H9 (cell line): ENCODE data around the gene RGS3. TPM values are rescaled to one million over a fixed set of nuclear protein-coding genes. Genes with fewer than 3 reads are reported as not detected.

Experiments used
- DNase-seq: peaks from one replicate; pipeline ENCODE4 v3.0.0-alpha.2; 2017
- H2AFZ ChIP-seq: one replicate; pipeline ENCODE4 v1.6.1; 2013; ENCODE audit warnings: mild to moderate bottlenecking, low read length, control low read depth, moderate library complexity
- H2AK5ac ChIP-seq: 2 replicates; pipeline ENCODE4 v1.6.1; 2013; ENCODE audit warnings: low read length, control low read depth, mixed read lengths; ENCODE audit not compliant: insufficient read length
- H2BK120ac ChIP-seq: one replicate; pipeline ENCODE4 v1.6.1; 2013; ENCODE audit warnings: low read depth, mild to moderate bottlenecking, low read length, control low read depth, inconsistent platforms; ENCODE audit not compliant: poor library complexity, severe bottlenecking
- H2BK12ac ChIP-seq: 2 replicates; pipeline ENCODE4 v1.6.1; 2013; ENCODE audit warnings: low read length, control low read depth, mixed read lengths, low read depth; ENCODE audit not compliant: insufficient read length
- H2BK15ac ChIP-seq: 2 replicates; pipeline ENCODE4 v1.6.1; 2013; ENCODE audit warnings: low read depth, low read length, control low read depth
- H2BK20ac ChIP-seq: one replicate; pipeline ENCODE4 v1.6.1; 2013; ENCODE audit warnings: low read depth, mild to moderate bottlenecking, low read length, control low read depth, inconsistent platforms; ENCODE audit not compliant: poor library complexity, severe bottlenecking
- H2BK5ac ChIP-seq: 2 replicates; pipeline ENCODE4 v1.6.1; 2013; ENCODE audit warnings: low read length, control low read depth, mixed read lengths; ENCODE audit not compliant: insufficient read length
- H3K14ac ChIP-seq: 2 replicates; pipeline ENCODE4 v1.6.1; 2013; ENCODE audit warnings: low read length, control low read depth; ENCODE audit not compliant: insufficient read depth
- H3K18ac ChIP-seq: 2 replicates; pipeline ENCODE4 v1.6.1; 2013; ENCODE audit warnings: low read depth, mild to moderate bottlenecking, mixed read lengths, low read length, control low read depth; ENCODE audit not compliant: insufficient read length
- H3K23ac ChIP-seq: 2 replicates; pipeline ENCODE4 v1.6.1; 2013; ENCODE audit warnings: low read length, control low read depth, mixed read lengths, low read depth; ENCODE audit not compliant: insufficient read length
- H3K23me2 ChIP-seq: 2 replicates; pipeline ENCODE4 v1.6.1; 2013; ENCODE audit warnings: low read depth, mild to moderate bottlenecking, mixed read lengths, low read length, control low read depth; ENCODE audit not compliant: insufficient read length, poor library complexity, severe bottlenecking
- H3K27ac ChIP-seq: 2 replicates; pipeline ENCODE4 v1.5.1; 2013; ENCODE audit warnings: low read length, control low read depth, mixed read lengths, low read depth; ENCODE audit not compliant: insufficient read length
- H3K27me3 ChIP-seq: 2 replicates; pipeline ENCODE4 v1.6.1; 2013; ENCODE audit warnings: low read length, control low read depth, inconsistent platforms; ENCODE audit not compliant: insufficient read depth
- H3K4ac ChIP-seq: 2 replicates; pipeline ENCODE4 v1.6.1; 2013; ENCODE audit warnings: low read depth, mild to moderate bottlenecking, control low read depth, inconsistent platforms, low read length, moderate library complexity
- H3K4me1 ChIP-seq: 2 replicates; pipeline ENCODE4 v1.6.1; 2013; ENCODE audit warnings: low read length, control low read depth, inconsistent platforms; ENCODE audit not compliant: insufficient read depth
- H3K4me2 ChIP-seq: 2 replicates; pipeline ENCODE4 v1.6.1; 2013; ENCODE audit warnings: low read length, control low read depth, mixed read lengths; ENCODE audit not compliant: insufficient read length, insufficient read depth
- H3K56ac ChIP-seq: 2 replicates; pipeline ENCODE4 v1.6.1; 2013; ENCODE audit warnings: low read depth, mild to moderate bottlenecking, mixed read lengths, low read length, control low read depth; ENCODE audit not compliant: insufficient read length
- H3K79me1 ChIP-seq: 2 replicates; pipeline ENCODE4 v1.6.1; 2013; ENCODE audit warnings: low read depth, mild to moderate bottlenecking, moderate library complexity, low read length, control low read depth, inconsistent platforms; ENCODE audit not compliant: insufficient read depth, poor library complexity, severe bottlenecking
- H3K79me2 ChIP-seq: 2 replicates; pipeline ENCODE4 v1.6.1; 2013; ENCODE audit warnings: low read length, control low read depth, inconsistent platforms; ENCODE audit not compliant: insufficient read depth
- H3K9ac ChIP-seq: 2 replicates; pipeline ENCODE4 v1.6.1; 2013; ENCODE audit warnings: low read length, control low read depth, mixed read lengths; ENCODE audit not compliant: insufficient read length; ENCODE audit errors: extremely low read depth
- H3K9me3 ChIP-seq: one replicate; pipeline ENCODE4 v1.6.1; 2013; ENCODE audit warnings: low read depth, low read length, inconsistent platforms; ENCODE audit not compliant: control insufficient read depth
- H3T11ph ChIP-seq: one replicate; pipeline ENCODE4 v1.6.1; 2013; ENCODE audit warnings: mild to moderate bottlenecking, low read length, control low read depth, inconsistent platforms
- H4K20me1 ChIP-seq: one replicate; pipeline ENCODE4 v1.6.1; 2013; ENCODE audit not compliant: control insufficient read depth, insufficient read length, insufficient read depth
- H4K5ac ChIP-seq: 2 replicates; pipeline ENCODE4 v1.6.1; 2013; ENCODE audit warnings: low read depth, mild to moderate bottlenecking, mixed read lengths, low read length, control low read depth; ENCODE audit not compliant: insufficient read length
- H4K8ac ChIP-seq: replicated peaks from 2 replicates; pipeline ENCODE4 v1.6.1; 2013; ENCODE audit warnings: low read length, control low read depth, mixed read lengths, low read depth; ENCODE audit not compliant: insufficient read length
- H4K91ac ChIP-seq: 2 replicates; pipeline ENCODE4 v1.6.1; 2013; ENCODE audit warnings: low read depth, mild to moderate bottlenecking, moderate library complexity, mixed read lengths, low read length, control low read depth; ENCODE audit not compliant: insufficient read length
- H3K27ac Mint-ChIP-seq, 3 experiments: 2 replicates in 2 of 3; 3 replicates in 1 of 3; pipeline ENCODE4 v1.8.0; 2020 to 2021; ENCODE audit warnings: mixed read lengths in 3 of 3, mild to moderate bottlenecking in 1 of 3, moderate library complexity in 1 of 3
- H3K27me3 Mint-ChIP-seq: 2 replicates; pipeline ENCODE4 v1.8.0; 2021; ENCODE audit warnings: low read depth, mild to moderate bottlenecking, moderate library complexity, mixed read lengths
- H3K36me3 Mint-ChIP-seq, 3 experiments: 2 replicates in 2 of 3; 3 replicates in 1 of 3; pipeline ENCODE4 v1.8.0; 2020 to 2021; ENCODE audit warnings: low read depth in 3 of 3, mixed read lengths in 3 of 3; ENCODE audit not compliant: insufficient read depth in 1 of 3
- H3K4me1 Mint-ChIP-seq, 2 experiments: 2 replicates each; pipeline ENCODE4 v1.8.0; 2020; ENCODE audit warnings: mixed read lengths in 2 of 2
- H3K4me3 Mint-ChIP-seq, 2 experiments: 2 replicates in 1 of 2; 3 replicates in 1 of 2; pipeline ENCODE4 v1.8.0; 2020 to 2021; ENCODE audit warnings: mild to moderate bottlenecking in 2 of 2, mixed read lengths in 2 of 2, moderate library complexity in 1 of 2
- H3K9me3 Mint-ChIP-seq, 2 experiments: 2 replicates in 1 of 2; 3 replicates in 1 of 2; pipeline ENCODE4 v1.8.0; 2020; ENCODE audit warnings: mild to moderate bottlenecking in 2 of 2, mixed read lengths in 2 of 2, moderate library complexity in 1 of 2
- WGBS: extraction: QIAGEN DNeasy Blood & Tissue Kit; methylation state at CpG from one replicate; pipeline ENCODE4 v1.1.7; 2013; ENCODE audit warnings: missing lambda C conversion rate, low lambda C conversion rate, mixed read lengths; ENCODE audit not compliant: insufficient read length; ENCODE audit errors: extremely low coverage; 5-methylcytosine and 5-hydroxymethylcytosine counted together
- total RNA-seq: library from RNA; stranded (reverse); gene quantifications from 2 replicates; pipeline ENCODE4 v1.2.1, GENCODE V29; 2021
- TF ChIP-seq, protein P1 (sequence below): fragments of 200-600 bp; sonication (generic); conservative IDR thresholded peaks from 3 replicates; pipeline ENCODE4 v1.8.0; 2021; ENCODE audit warnings: antibody characterized with exemption, mild to moderate bottlenecking

Gene RGS3
- total RNA-seq, 1 experiment from 2014 or later = 13.9 TPM

DNA sequence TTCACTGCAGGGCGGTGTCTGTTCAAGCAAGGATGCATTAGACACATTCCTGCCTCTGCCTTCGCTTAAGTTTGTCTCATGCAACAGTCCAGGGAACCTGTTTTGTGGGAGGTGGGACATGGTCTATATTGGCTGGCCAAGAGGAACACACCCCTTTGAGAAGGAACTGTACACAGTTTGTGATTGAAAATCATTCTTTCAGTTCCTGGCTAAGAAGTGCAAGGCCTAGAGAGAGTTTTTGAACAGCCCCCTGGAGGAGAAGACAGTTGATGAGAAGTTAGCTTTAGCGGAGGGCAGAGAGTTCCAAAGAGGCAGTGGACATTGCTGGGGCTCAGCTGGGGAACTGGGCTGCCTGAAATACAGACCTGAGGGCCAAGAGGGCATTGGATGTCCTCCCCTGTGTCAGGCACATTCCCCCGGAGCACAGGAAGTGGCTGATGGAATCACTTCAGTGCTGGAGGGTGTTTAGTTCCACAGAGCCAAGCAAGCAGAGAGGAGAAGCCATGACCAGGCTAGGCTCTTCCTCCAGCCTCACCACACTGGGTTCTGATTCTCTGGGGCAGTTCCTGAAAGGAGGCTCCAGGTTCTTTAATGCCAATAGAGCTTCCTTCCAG is 66.6 kb downstream of the RGS3 start:
- Mint-ChIP-seq H3K4me1 (peaks cover 13 to 20% of the 10 kb centered on the region in 2 experiments), H3K27me3 (no peaks in the 10 kb centered on the region), H3K27ac (no peak overlapping the region), H3K9me3 (no peaks in the 10 kb centered on the region), H3K36me3 (no peaks in the 10 kb centered on the region; a peak in 1 of 7 replicates), H3K4me3 (no peak overlapping the region)
- H3K23me2 ChIP-seq = no peaks in the 10 kb centered on the region
- H3K23ac ChIP-seq = no peak overlapping the region
- H4K8ac ChIP-seq = no peak overlapping the region
- no peaks in the 10 kb centered on the region for H3K79me1 ChIP-seq
- H2BK5ac ChIP-seq = no peak overlapping the region
- H2BK12ac ChIP-seq = no peak overlapping the region
- H2AFZ ChIP-seq = no peak overlapping the region
- H3K4ac ChIP-seq = no peak overlapping the region
- TF ChIP-seq, protein P1, sequence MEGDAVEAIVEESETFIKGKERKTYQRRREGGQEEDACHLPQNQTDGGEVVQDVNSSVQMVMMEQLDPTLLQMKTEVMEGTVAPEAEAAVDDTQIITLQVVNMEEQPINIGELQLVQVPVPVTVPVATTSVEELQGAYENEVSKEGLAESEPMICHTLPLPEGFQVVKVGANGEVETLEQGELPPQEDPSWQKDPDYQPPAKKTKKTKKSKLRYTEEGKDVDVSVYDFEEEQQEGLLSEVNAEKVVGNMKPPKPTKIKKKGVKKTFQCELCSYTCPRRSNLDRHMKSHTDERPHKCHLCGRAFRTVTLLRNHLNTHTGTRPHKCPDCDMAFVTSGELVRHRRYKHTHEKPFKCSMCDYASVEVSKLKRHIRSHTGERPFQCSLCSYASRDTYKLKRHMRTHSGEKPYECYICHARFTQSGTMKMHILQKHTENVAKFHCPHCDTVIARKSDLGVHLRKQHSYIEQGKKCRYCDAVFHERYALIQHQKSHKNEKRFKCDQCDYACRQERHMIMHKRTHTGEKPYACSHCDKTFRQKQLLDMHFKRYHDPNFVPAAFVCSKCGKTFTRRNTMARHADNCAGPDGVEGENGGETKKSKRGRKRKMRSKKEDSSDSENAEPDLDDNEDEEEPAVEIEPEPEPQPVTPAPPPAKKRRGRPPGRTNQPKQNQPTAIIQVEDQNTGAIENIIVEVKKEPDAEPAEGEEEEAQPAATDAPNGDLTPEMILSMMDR = no peak
- H3K56ac ChIP-seq = no peak overlapping the region
- no peaks in the 10 kb centered on the region for H3K9me3 ChIP-seq
- H3K9ac ChIP-seq = no peak overlapping the region
- H2BK120ac ChIP-seq = no peak overlapping the region
- H2AK5ac ChIP-seq = no peak overlapping the region
- no CpG with 5 or more reads among the region's 4 CpGs for WGBS
- H3K18ac ChIP-seq = no peak overlapping the region
- H2BK20ac ChIP-seq = no peak overlapping the region
- H3K4me2 ChIP-seq = no peak overlapping the region
- H4K5ac ChIP-seq = no peak overlapping the region
- no peaks in the 10 kb centered on the region for H3K27me3 ChIP-seq
- no peak overlapping the region for H4K91ac ChIP-seq
- no peaks in the 10 kb centered on the region for H4K20me1 ChIP-seq
- DNase-seq = no peak
- H3K14ac ChIP-seq = no peak overlapping the region
- peaks cover 3% of the 10 kb centered on the region; the same call in 1 of the 2 replicates for H3K4me1 ChIP-seq
- no peak overlapping the region for H3K27ac ChIP-seq
- no peak overlapping the region for H2BK15ac ChIP-seq
- H3T11ph ChIP-seq = no peak overlapping the region
- H3K79me2 ChIP-seq = no peaks in the 10 kb centered on the region
